GM06990 (cell line): Measurements from ENCODE around the gene TTC39A.

Source experiments
- DNase-seq: peaks from one replicate; pipeline ENCODE4 v3.0.0-alpha.2; 2011; ENCODE audit not compliant: insufficient read length; ENCODE audit errors: extremely low read depth
- H3K27me3 ChIP-seq: replicated peaks from 2 replicates; pipeline ENCODE4 v1.6.0; 2011; ENCODE audit warnings: low read length; ENCODE audit not compliant: control insufficient read depth, insufficient read depth
- H3K36me3 ChIP-seq: 2 replicates; pipeline ENCODE4 v1.5.1; 2011; ENCODE audit warnings: low read length; ENCODE audit not compliant: control insufficient read depth, insufficient read depth
- H3K4me3 ChIP-seq: replicated peaks from 2 replicates; pipeline ENCODE4 v1.5.1; 2011; ENCODE audit warnings: low read depth, mild to moderate bottlenecking, control low read depth, low read length
- CTCF ChIP-seq: IDR thresholded peaks from 2 replicates; pipeline ENCODE4 v1.5.1; 2011; ENCODE audit warnings: low read length, control low read depth, mild to moderate bottlenecking, inconsistent platforms; ENCODE audit not compliant: insufficient read depth, poor library complexity, severe bottlenecking

TTC39A gene

GRCh38 chr1:51330331-51331201 is at the start of gene TTC39A:
TTC39A (minus strand) TSS chr1:51330562; CDS start chr1:51330477, 85 bp downstream.
- no peak for TF ChIP-seq CTCF
- Histone ChIP-seq H3K36me3 (no peaks in the 10 kb centered on the region), H3K27me3 (no peaks in the 10 kb centered on the region; the same call in 1 of the 2 replicates), H3K4me3 (peak within 1 kb of the TSS; percentile 53)
- DNase-seq, result no peak

GRCh38 chr1:51378871-51379270 is 48.5 kb upstream of the TTC39A start:
- no peak for DNase-seq
- TF ChIP-seq CTCF, result no peak
- Histone ChIP-seq H3K36me3 (peaks cover 2% of the 10 kb centered on the region), H3K4me3 (no peak overlapping the region), H3K27me3 (no peaks in the 10 kb centered on the region)

DNA sequence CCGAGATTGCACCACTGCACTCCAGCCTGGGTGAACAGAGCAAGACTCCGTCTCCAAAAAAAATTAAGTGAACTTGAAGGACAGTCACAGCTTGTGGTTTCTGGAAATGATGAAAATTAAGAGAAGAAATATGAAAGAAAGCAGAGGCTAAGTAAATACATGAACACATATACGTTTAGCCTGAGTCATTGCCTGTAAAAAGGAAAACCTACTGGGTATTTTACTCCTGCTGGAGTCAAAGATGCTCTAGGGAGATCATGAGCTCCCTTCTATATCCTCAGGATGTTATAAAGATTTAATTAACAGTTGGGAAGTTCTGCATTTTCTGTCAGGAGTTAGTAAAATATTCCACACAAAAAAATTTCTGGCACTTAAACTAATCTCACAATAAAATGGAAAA is 43.5 kb upstream of the TTC39A start:
- H3K4me3 ChIP-seq, result no peak overlapping the region

DNA sequence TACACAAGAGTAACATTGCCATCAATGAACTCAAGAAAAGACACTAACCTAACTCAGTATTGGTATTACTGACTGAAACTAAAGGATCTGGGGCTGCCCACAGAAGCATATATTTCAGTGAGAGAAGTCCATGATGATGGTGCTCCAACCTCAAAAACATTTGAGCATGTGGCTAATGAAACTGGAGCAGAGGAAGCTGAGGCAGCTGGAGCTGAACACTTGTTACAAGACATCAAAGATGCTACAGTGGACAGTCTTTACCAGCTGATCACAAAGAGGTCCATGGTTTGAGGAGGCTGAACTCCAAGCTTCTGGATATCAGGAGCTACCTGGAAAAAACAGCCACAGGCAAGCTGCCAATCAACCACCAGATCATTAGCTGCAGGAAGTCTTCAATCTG is 42.2 kb upstream of the TTC39A start:
- TF ChIP-seq CTCF, result no peak
- no peaks in the 10 kb centered on the region for H3K27me3 ChIP-seq
- no peak overlapping the region for H3K4me3 ChIP-seq
- DNase-seq, result no peak
- peaks cover 2% of the 10 kb centered on the region for H3K36me3 ChIP-seq

More for the DNA sequence above, 43.5 kb upstream of the TTC39A start:
- TF ChIP-seq CTCF, result no peak
- Histone ChIP-seq H3K36me3 (peaks cover 2% of the 10 kb centered on the region), H3K27me3 (no peaks in the 10 kb centered on the region)
- DNase-seq, result no peak

DNA sequence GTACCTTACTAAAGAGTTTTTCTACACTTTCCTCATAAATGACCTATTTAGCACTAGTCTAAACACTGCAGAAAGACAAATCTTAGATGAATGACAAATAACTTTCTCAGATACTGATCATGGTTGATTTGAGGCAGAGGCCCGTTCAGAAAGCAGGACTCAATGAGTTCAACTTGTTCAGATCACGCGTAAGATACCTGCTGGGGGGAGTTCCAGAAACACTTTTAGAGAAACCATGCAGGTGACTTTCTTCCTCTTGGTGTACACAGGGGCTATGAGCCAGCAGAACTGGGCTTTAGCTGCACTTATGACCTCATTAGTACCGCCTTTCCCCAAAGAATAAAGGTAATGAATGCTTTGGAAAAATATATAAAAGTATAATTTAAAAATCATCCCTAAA is 38.8 kb upstream of the TTC39A start:
- TF ChIP-seq CTCF, result no peak
- Histone ChIP-seq H3K4me3 (no peak overlapping the region), H3K36me3 (peaks cover 3% of the 10 kb centered on the region), H3K27me3 (no peaks in the 10 kb centered on the region)
- no peak for DNase-seq
